Regular cardiac myocyte (primary cell): Measurements from ENCODE around the gene ABCG4. TPM values are rescaled to one million over a fixed set of nuclear protein-coding genes. Genes with fewer than 3 reads are reported as not detected.

ENCODE experiments used
- total RNA-seq: library from RNA; depleted of rRNA; stranded (reverse); fragments of >200 nt; gene quantifications from 2 replicates; pipeline ENCODE4 v1.2.3, GENCODE V29; 2014

Gene ABCG4
- total RNA-seq = 0.19 and 0.28 TPM in 2 replicates

GRCh38 chr11:119149018-119149785 lies at the start of gene ABCG4:
Gene ABCG4, plus strand, starts transcription at chr11:119149052. Its CDS starts 914 bp downstream, at chr11:119149966.

GRCh38 chr11:119101759-119102423 lies 47.0 kb upstream of the ABCG4 start, which contains the start of gene DPAGT1:
Gene DPAGT1, minus strand, starts transcription at chr11:119101853. Its CDS starts 198 bp downstream, at chr11:119101655.

GRCh38 chr11:119106564-119107537 lies 42.0 kb upstream of the ABCG4 start, which contains the start of gene C2CD2L:
Gene C2CD2L, plus strand, starts transcription at chr11:119107344. Its CDS starts 398 bp downstream, at chr11:119107742.

GRCh38 chr11:119121008-119121810 lies 27.6 kb upstream of the ABCG4 start, which contains the start of gene HINFP:
Gene HINFP, plus strand, starts transcription at chr11:119121580. Its CDS starts 5,365 bp downstream, at chr11:119126945.

GRCh38 chr11:119168471-119169281 lies 19.8 kb downstream of the ABCG4 start, which contains the start of gene NLRX1:
Gene NLRX1, plus strand, starts transcription at chr11:119168725. Its CDS starts 2,679 bp downstream, at chr11:119171404.

GRCh38 chr11:119205574-119206510 lies 57.0 kb downstream of the ABCG4 start, which contains the start of gene CBL:
Gene CBL, plus strand, starts transcription at chr11:119206339. Its CDS starts 79 bp downstream, at chr11:119206418.

Other genes starting within 250 kb of the ABCG4 start
- 13.0 and 19.2 TPM in 2 replicates for gene BCL9L, start 223.1 kb upstream of the ABCG4 start, total RNA-seq
- not detected in 2 replicates for gene UPK2, start 192.8 kb upstream of the ABCG4 start, total RNA-seq
- gene FOXR1, start 177.3 kb upstream of the ABCG4 start, total RNA-seq = not detected in 2 replicates
- 15.7 and 16.1 TPM in 2 replicates for gene CENATAC, start 150.9 kb upstream of the ABCG4 start, total RNA-seq
- gene RPS25, start 130.7 kb upstream of the ABCG4 start, total RNA-seq = 1,474 and 2,284 TPM in 2 replicates
- gene TRAPPC4, start 130.3 kb upstream of the ABCG4 start, total RNA-seq = 93.9 and 127 TPM in 2 replicates
- gene SLC37A4, start 118.2 kb upstream of the ABCG4 start, total RNA-seq = 10.9 and 11.0 TPM in 2 replicates
- 183 and 240 TPM in 2 replicates for gene HYOU1, start 91.8 kb upstream of the ABCG4 start, total RNA-seq
- gene VPS11, start 81.2 kb upstream of the ABCG4 start, total RNA-seq = 17.4 and 26.8 TPM in 2 replicates
- gene HMBS, start 64.2 kb upstream of the ABCG4 start, total RNA-seq = 5.9 and 25.1 TPM in 2 replicates
- gene DPAGT1, start 47.2 kb upstream of the ABCG4 start, total RNA-seq = 16.5 and 20.3 TPM in 2 replicates
- gene C2CD2L, start 41.7 kb upstream of the ABCG4 start, total RNA-seq = 5.2 and 5.9 TPM in 2 replicates
- 10.2 and 15.8 TPM in 2 replicates for gene HINFP, start 27.5 kb upstream of the ABCG4 start, total RNA-seq
- gene NLRX1, start 19.7 kb downstream of the ABCG4 start, total RNA-seq = 8.4 and 25.4 TPM in 2 replicates
- gene NHERF4, start 36.4 kb downstream of the ABCG4 start, total RNA-seq = 0.19 TPM in 1 of 2 replicates, not detected in the other
- gene CBL, start 57.3 kb downstream of the ABCG4 start, total RNA-seq = 5.6 and 7.1 TPM in 2 replicates
- 54.6 and 130 TPM in 2 replicates for gene MCAM, start 168.1 kb downstream of the ABCG4 start, total RNA-seq
- gene RNF26, start 185.5 kb downstream of the ABCG4 start, total RNA-seq = 3.7 and 6.5 TPM in 2 replicates
- 1.5 and 11.0 TPM in 2 replicates for gene C1QTNF5, start 191.8 kb downstream of the ABCG4 start, total RNA-seq
- under 0.01 TPM in 1 of 2 replicates, not detected in the other for gene MFRP, start 197.7 kb downstream of the ABCG4 start, total RNA-seq
- 0.28 and 0.38 TPM in 2 replicates for gene USP2, start 232.6 kb downstream of the ABCG4 start, total RNA-seq